HFFc6 (cell line): Measurements from ENCODE around the gene PRKAG2. TPM values are rescaled to one million over a fixed set of nuclear protein-coding genes. Genes with fewer than 3 reads are reported as not detected.

ENCODE experiments used
- DNase-seq: peaks from one replicate; pipeline ENCODE4 v3.0.0-alpha.2; 2018
- H3K27ac Mint-ChIP-seq: 2 replicates; pipeline ENCODE4 v1.8.0; 2020; ENCODE audit warnings: mild to moderate bottlenecking, mixed read lengths
- H3K27me3 Mint-ChIP-seq: 2 replicates; pipeline ENCODE4 v1.8.0; 2021; ENCODE audit warnings: mild to moderate bottlenecking, moderate library complexity, mixed read lengths; ENCODE audit not compliant: insufficient read depth
- H3K36me3 Mint-ChIP-seq: 2 replicates; pipeline ENCODE4 v1.8.0; 2021; ENCODE audit warnings: low read depth, mixed read lengths
- H3K4me1 Mint-ChIP-seq: 2 replicates; pipeline ENCODE4 v1.8.0; 2020; ENCODE audit warnings: low read depth, mixed read lengths
- H3K4me3 Mint-ChIP-seq: 2 replicates; pipeline ENCODE4 v1.8.0; 2020; ENCODE audit warnings: mild to moderate bottlenecking, moderate library complexity, mixed read lengths
- H3K9me3 Mint-ChIP-seq: 2 replicates; pipeline ENCODE4 v1.8.0; 2020; ENCODE audit warnings: mild to moderate bottlenecking, mixed read lengths
- CTCF ChIP-seq: fragments of 200-600 bp; sonication (generic); IDR thresholded peaks from 2 replicates; pipeline ENCODE4 v1.5.0; 2021; ENCODE audit warnings: antibody characterized with exemption, mild to moderate bottlenecking
- total RNA-seq, 6 experiments: library from RNA; stranded (reverse); fragmentation: NEBNext Ultra II Directional; extraction: Animal tissue kit (Norgen Biotek cat#: 25700); gene quantifications; 2 replicates in 1 of 6; 3 replicates in 5 of 6; pipeline ENCODE4 v1.2.3, GENCODE V29; 2021

Gene PRKAG2
- total RNA-seq, 6 experiments from 2014 or later, result 15.1 to 19.2 (median 18.4) TPM

- no peak overlapping the region; the same call in 1 of the 2 replicates for H3K4me3 Mint-ChIP-seq
- peaks cover 5% of the 10 kb centered on the region for H3K27me3 Mint-ChIP-seq
- DNase-seq, result peak; percentile 47
- TF ChIP-seq CTCF, result no peak
- peaks cover 25% of the 10 kb centered on the region for H3K4me1 Mint-ChIP-seq
- no peaks in the 10 kb centered on the region for H3K36me3 Mint-ChIP-seq
- no peaks in the 10 kb centered on the region for H3K9me3 Mint-ChIP-seq
- peak overlapping the region; percentile 34 for H3K27ac Mint-ChIP-seq
Measured at GRCh38 chr7:151680810-151681209, 196.1 kb downstream of the PRKAG2 start.

- H3K36me3 Mint-ChIP-seq, result no peaks in the 10 kb centered on the region
- H3K27me3 Mint-ChIP-seq, result peaks cover 5% of the 10 kb centered on the region
- DNase-seq, result no peak
- H3K9me3 Mint-ChIP-seq, result no peaks in the 10 kb centered on the region
- no peak overlapping the region for H3K4me3 Mint-ChIP-seq
- H3K4me1 Mint-ChIP-seq, result peaks cover 24% of the 10 kb centered on the region
- H3K27ac Mint-ChIP-seq, result peak overlapping the region; percentile 34; the same call in 1 of the 2 replicates
- TF ChIP-seq CTCF, result no peak
Measured at GRCh38 chr7:151679881-151680612, 196.9 kb downstream of the PRKAG2 start.

GRCh38 chr7:151679071-151679708, 197.7 kb downstream of the PRKAG2 start:
- H3K4me1 Mint-ChIP-seq, result peaks cover 15% of the 10 kb centered on the region
- no peak for TF ChIP-seq CTCF
- H3K27ac Mint-ChIP-seq, result no peak overlapping the region
- H3K4me3 Mint-ChIP-seq, result no peak overlapping the region
- H3K27me3 Mint-ChIP-seq, result peaks cover 3% of the 10 kb centered on the region
- H3K9me3 Mint-ChIP-seq, result no peaks in the 10 kb centered on the region
- no peak for DNase-seq
- no peaks in the 10 kb centered on the region for H3K36me3 Mint-ChIP-seq

- no peak for DNase-seq
- H3K36me3 Mint-ChIP-seq, result no peaks in the 10 kb centered on the region
- no peak overlapping the region for H3K27ac Mint-ChIP-seq
- TF ChIP-seq CTCF, result no peak
- H3K4me3 Mint-ChIP-seq, result no peak overlapping the region
- H3K9me3 Mint-ChIP-seq, result no peaks in the 10 kb centered on the region
- peaks cover 13% of the 10 kb centered on the region for H3K4me1 Mint-ChIP-seq
- H3K27me3 Mint-ChIP-seq, result peaks cover 1% of the 10 kb centered on the region
Measured at GRCh38 chr7:151678227-151678604, 198.7 kb downstream of the PRKAG2 start.

- TF ChIP-seq CTCF, result no peak
- no peak for DNase-seq
- H3K27me3 Mint-ChIP-seq, result peaks cover 1% of the 10 kb centered on the region
- H3K27ac Mint-ChIP-seq, result no peak overlapping the region
- H3K4me1 Mint-ChIP-seq, result peaks cover 13% of the 10 kb centered on the region
- no peak overlapping the region for H3K4me3 Mint-ChIP-seq
- no peaks in the 10 kb centered on the region for H3K9me3 Mint-ChIP-seq
- H3K36me3 Mint-ChIP-seq, result no peaks in the 10 kb centered on the region
Measured at GRCh38 chr7:151677581-151678226, 199.2 kb downstream of the PRKAG2 start.
